GM21825 (cell line): ENCODE data around the gene TRIM66.

ENCODE experiments used
- ATAC-seq: cut with Tn5 transposase; IDR thresholded peaks from one replicate; pipeline ENCODE4 v1.9.1; 2021; ENCODE audit warnings: mild to moderate bottlenecking, moderate library complexity; ENCODE audit not compliant: unreplicated experiment

Gene TRIM66

DNA sequence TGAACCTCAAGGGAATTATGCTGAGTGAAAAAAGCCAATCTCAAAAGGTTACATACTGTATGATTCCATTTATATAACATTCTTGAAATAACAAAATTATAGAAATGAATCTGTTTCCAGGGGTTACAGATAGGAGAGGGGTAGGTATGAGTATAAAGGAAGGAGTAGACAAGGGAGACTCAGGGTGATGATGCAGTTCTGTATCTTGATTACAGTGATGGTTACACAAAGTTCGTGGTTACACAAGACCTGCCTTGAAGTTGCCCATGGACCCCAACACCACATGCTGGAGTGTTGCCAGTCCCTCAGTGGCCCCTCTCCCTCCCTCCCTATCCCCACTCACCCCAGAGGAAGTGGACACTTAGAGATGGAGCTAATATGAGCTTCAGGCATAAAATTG is 108.7 kb downstream of the TRIM66 start:
- ATAC-seq, result no peak

DNA sequence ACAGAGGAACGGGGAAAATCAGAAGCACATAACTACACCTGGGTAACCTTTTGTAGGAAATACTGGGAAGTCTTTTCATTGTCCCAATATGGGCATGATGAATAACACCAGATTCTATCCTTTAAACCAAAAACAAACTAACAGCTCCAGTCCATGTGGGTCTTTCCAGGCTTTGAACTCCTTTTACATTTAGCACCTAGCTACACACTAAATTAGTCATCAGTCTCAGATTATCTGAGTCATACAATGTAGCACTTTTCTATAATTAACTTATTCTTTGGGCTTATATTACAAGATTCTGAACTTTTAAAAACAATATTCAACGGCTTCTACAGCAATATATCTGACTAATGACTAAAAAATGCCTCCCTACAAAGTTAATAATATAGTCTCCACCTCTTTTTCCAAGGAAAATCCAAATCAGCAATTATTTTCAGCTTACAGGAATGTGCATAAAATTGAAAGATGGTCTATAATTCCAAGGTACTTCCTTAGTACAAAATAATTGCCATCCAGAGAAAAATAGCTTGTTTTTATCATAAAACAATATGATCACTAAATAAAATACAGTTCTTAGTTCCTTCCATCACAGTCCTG is 114.8 kb downstream of the TRIM66 start:
- peak; percentile 50 for ATAC-seq

DNA sequence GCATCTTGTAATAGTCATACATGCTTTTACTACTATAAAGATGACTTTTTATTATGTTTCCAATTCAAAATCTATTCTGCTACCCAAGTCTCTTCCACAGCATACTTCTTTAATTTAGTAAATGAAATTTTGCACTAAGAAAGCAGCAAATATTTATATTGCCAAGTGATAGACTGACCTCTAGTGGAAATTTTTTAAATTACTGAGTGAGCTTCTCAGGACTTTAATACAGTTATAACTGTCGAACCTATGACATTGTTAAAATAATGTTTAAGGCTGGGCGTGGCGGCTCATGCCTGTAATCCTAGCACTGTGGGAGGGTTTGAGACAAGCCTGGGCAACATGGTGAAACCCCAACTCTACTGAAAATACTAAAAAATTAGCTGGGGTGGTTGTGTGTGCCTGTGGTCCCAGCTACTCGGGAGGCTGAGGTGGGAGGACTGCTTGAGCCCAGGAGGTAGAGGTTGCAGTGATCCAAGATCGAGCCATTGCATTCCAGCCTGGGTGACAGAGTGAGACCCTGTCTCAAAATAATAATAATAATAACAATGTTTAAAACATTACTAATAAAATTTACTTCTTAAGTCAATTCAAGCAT is 115.8 kb downstream of the TRIM66 start:
- ATAC-seq, result peak; percentile 55

DNA sequence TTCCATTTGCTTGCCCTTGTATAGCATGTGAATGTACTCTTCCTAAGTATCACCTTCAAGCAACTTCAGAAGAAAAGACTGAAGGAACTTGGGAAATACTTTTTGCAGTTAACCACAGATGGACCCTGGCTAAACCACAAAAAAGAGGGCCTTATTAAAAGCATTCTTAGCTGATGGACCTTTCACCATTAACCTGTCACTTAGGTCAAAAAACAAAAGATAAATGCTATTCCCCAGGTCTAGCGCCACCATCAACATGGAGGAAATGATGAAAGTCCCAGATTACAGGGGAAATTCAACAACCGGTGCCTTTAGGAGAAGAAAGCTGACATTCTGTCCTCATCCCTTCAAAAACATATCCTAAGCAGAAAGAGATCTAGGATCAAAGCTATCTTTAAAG is 117.9 kb downstream of the TRIM66 start:
- ATAC-seq, result no peak
